ENCODE data around the gene BNIPL.

- no peak for TF ChIP-seq SP1 (IDR thresholded peaks at IDR 0.05; ENCODE audit: low read depth, low read length)
- TF ChIP-seq JUND (IDR thresholded peaks at IDR 0.05; ENCODE audit: low read length) = no peak
Observed at GRCh38 chr1:151085953-151086559, 49.7 kb downstream of the BNIPL start.

Measured in H1 (cell line).